NCI-H2196 treated with DMSO at 0.1 percent for 48 hours (cell line): Measurements from ENCODE around the gene TLR3.

Experiments
- DNase-seq: peaks from one replicate; lab custom pipeline; 2025; ENCODE audit not compliant: unreplicated experiment; lab: John Stamatoyannopoulos, UW

Gene TLR3

DNA sequence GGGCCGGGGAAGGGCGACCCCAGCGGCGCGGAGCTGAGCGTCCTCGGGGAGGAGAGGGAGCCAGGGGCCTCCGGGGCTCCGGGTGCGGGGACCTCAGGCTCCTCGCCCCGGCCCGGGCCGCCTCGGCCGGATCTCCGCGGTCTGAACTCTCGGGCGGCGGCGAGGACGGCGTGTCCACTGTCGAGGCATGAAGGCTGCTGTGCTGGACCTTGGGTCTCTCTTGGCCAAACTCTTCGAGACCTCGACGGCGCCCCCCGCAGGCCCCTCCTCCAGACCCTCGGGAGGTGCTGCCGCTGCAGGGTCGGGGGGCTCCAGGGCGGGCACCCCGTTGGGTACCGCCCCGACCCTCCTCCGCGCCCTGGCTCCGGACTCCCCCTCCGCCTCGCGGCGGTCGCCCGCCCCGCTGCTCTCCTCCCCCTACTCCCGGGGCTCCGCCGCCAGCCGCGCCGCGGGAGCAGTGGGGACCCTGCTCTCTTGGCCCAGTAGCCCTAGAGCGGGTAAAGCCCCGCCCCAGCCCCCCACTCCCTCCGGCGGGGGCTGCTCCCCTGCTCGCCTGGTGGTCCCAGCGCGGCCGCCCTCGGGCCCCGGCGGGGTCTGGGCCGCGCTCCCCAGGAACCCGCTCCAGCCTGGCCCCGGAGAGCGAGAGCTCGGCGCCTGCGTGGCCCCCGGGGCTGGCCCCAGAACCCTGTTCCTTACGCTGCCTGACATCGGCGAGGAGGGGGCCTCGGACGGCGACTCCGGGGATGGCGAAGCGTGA, 36.1 kb downstream of the TLR3 start:
- no peak for DNase-seq

DNA sequence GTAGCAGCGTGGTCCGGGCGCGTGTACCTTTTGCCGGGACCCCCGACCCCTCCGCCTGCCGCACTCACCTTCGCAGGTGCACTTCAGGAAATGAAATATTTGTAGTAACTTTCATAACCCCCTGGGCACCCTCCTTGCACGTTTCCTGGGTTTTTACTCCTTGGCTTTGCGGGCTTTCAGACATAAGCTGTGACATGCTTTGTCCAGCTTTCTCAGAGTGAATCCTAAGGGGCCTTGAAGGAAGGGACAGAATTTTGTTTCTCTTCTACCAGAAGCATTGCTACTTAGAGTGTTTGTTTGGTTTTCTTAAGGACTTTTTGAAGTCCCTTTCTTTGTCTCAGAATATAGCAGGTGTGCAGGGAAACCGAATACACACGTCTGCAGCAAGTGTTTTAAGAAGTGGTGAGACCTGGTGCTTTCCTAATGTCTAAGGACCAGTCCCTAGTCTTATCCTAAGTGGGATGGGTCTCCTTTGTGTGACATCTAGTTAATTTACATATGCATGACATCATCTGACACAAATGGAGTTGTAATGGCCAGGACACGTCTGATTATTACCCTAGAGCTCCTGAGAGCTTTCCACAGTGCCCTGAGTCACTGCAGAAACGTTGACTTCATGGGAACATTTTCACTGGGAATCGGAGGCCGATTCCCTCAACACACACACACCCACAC, 36.8 kb downstream of the TLR3 start:
- no peak for DNase-seq

GRCh38 chr4:186107947-186108346, 39.0 kb downstream of the TLR3 start:
- DNase-seq: no peak

DNA sequence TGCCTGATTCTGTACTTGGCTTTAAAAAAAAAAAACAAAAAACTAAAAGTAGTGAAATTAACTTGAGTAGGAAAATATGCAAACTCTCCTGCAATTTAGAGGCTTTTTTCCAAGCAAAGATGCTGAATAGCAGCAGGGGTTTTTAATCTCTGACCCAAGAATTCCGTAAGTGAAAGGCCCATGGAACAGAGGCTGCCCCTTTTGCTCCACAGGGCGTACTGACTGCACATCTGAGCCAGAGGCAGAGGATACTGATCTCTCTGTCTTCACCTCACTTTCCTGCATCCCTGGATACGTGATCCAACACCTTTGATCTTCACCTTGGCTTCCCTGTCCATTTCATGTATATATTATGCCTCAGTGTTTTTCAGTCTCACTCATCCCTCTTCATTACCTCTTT, 39.4 kb downstream of the TLR3 start:
- DNase-seq: no peak

DNA sequence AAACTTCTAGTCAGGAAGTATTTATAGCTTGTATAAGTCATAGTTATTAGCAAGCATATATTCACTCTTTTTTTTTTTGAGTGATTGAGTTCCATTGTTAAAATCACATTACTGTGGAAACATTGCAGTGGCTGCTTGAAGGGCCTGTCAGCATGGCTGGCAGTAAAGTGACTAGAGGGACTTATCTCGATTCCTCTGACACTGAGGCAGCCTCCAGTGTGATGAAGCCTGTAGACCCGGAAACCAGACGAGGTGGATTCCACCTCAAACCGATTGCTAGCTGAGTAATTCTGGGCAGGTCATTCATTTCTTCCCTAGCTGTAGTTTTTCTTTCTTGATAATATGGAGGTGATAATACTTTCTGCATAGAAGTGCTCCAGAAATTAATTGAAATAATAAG, 40.3 kb downstream of the TLR3 start:
- no peak for DNase-seq

DNA sequence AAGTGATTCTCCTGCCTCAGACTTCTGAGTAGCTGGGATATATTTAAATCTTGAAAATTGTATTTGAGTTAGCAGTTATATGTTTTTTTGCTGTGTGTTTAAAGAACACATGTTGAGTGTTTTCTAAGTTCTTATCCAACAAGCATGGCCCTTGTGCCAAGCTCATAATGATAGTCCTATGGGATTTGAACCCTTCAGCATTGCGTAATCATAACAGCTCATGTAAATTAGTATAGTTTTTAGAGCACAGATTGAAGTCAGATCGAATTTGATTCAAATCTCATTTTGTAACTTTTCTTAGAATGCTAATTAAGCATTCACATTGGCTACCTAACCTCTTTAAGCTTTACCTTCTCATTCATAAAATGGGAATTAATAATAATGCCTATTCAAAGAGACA, 47.7 kb downstream of the TLR3 start:
- DNase-seq: no peak

- DNase-seq: no peak
Measured at GRCh38 chr4:186118582-186118981, 49.6 kb downstream of the TLR3 start.

- DNase-seq: no peak
Measured at GRCh38 chr4:186121057-186121456, 52.1 kb downstream of the TLR3 start.

DNA sequence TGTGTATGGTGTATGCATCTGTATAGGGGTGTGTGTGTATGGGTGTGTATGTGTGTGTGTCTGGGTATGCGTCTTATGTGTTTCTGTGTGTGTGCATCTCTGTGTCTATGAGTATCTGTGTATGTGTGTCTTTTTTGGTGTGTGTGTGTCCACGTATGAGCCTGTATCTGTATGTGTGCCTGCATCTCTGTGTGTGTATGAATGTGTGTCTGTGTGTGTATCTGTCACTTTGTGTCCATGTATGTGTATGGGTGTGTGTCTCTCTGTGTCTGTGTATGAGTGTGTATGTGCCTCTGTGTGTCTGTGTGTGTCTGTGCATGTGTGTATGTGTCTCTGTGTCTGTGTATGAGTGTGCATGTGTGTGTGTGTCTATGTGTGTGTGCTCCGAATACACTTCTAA, 59.9 kb downstream of the TLR3 start:
- DNase-seq: no peak

DNA sequence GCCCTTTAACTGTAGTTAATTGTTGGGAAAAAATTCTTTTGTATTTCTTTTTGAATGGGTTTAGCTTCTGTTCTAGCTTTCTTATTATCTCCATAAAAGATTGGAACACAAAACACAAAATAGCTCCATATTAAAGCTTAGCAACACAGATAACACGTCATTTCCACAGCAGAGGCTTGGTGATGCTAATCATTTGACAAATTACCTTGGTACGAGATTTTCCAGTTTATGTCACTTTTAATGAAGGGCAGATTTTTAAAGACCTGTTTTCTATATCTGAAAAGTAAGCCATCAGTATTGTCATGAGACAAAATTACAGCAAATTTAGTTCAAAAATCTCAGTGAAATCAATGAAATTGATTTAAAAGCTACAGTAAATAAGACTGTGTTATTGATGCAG, 63.0 kb downstream of the TLR3 start:
- DNase-seq: no peak

GRCh38 chr4:186132577-186133242, 63.8 kb downstream of the TLR3 start:
- DNase-seq: no peak

DNA sequence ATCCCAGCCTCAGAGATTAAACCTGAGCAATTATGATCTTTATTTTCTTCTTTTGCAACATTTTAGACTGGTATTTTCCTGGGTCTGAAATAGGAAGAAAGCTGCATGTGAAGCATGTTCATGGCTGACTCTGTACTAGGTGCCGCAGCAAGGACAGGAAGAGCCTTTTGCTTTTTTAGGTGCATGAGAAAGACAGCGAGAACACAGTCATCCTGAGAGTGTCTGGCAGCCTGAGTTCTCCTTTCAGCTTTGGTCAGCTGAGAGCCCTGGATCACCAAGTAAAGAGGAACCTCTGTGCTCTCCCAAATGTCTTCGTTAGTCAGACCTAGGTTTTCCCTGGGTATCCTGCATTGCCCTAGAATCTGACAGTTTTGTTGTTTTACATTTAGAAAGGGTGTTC, 65.3 kb downstream of the TLR3 start:
- DNase-seq: no peak

GRCh38 chr4:186134861-186135260, 65.9 kb downstream of the TLR3 start:
- no peak for DNase-seq

DNA sequence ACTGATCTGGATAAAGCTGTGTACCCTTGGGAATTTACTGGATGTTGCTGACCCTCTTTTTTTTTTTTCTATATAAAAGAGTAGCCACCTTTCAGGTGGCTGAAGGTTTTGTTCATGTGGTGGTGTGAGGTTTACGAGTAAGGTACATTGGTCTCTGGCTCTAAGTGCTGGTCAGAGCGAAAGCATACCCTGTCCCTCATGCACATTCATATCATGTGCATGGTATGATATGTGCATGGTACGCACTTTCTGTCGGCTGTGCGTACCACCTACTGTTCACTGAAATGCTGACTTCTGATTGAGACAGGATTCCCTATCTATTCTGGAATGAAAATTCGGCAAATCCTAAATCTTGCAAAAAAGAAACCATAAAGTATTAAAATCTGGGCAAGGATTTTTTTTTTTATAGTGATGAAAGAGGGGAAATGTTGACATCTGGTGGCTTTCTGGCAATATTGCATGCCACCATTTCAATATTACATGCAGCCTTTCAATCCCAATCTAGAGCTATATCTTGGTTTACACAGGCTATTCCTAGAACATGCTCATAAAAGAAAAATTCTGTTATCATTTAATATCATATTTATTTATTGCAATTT, 68.3 kb downstream of the TLR3 start:
- DNase-seq: no peak
